Activated T-cell treated with anti-CD3 and anti-CD28 coated beads for 24 hours (primary cell): ENCODE data around the gene SND1.
"Not testable (repeated sequence)": the region's sequence is repeated elsewhere in the genome, so short reads cannot be mapped to it uniquely, and the experiment has no call there.

Experiments used
- DNase-seq: peaks from one replicate; pipeline ENCODE4 v3.0.0-alpha.2; 2020; ENCODE audit warnings: low read depth

Gene SND1

DNA sequence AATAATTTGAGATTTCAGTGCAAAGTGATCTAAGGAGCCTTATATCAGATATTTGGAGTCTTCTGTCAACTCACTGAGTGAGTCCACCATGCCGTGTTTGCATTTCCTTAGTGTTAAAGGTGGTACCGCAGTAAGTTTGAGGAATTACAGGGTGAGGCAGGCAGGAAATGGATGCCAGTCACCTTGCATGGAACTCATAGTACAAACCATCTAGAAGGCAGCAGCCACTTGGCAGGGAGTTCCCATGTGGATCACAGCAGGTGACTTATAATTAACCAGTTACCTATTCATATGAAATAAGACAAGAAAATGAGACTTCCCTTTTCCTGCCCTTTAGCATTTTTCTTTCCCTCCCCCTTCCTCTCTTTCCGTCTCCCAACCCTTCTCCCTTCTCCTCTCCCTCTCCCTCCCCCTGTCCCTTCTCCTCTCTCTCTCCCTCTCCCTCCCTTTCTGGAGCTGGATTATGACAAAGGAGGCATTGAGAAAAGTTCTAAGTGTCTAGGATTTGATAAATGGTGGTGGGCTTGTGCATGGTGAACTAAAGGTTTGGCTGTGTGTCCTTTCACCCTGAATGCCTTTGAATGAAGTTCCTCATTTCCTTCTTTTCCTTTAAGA, 285.2 kb downstream of the SND1 start:
- no peak for DNase-seq

DNA sequence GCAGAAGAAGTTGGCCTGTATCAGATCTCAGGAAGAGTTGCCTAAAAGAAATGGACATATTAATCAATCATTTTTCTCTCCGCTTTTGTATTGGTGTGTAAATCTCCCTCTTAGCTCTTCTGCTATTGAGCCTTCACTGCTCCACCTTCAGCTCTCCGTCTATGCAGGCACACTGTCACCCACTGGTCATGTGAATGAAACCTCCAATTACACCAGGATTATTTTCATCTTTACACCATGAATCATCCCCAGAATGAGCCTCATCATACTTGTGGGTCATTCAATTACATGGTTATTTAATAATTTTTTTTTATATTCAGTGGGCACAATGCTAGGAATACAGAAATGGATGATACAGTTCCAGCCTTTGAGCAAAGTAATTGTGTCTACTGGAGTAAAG, 286.6 kb downstream of the SND1 start:
- DNase-seq: no peak

DNA sequence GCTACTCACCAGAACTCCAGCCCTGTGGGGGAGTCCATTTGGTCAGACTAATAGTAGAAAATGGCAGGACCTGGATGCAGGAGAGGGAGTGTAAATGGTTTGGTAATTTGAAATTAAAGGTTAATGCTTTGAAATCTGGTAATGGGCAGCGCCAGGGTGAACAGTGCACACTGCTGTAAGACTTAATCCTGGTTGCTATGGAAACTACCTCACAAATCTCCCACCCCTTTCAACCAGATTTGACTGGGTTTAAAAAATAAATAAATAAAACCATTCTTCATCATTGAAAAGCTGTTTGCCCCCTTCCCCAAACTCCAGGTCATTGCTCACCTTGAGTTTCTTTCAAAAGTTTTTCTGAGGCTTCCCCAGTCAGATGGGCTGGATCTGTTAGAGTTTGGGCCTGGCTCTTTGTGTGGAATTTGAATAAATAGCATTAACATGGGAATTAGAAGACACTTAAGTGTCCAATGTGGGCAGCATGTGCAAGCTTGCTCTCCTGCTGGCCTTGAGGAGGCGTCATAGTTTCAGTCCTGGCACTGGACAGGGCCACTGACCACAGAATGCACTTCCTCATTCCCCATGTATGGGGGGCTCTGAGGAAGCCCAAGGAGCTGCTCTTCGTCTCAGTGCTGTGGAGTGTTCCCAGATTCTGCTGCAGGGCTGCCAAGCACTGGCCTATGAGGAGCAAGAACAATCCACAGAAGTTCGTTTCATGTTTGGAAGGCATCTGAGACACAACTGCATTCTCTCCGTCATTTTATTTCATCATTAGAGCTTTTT, 288.6 kb downstream of the SND1 start:
- no peak for DNase-seq

DNA sequence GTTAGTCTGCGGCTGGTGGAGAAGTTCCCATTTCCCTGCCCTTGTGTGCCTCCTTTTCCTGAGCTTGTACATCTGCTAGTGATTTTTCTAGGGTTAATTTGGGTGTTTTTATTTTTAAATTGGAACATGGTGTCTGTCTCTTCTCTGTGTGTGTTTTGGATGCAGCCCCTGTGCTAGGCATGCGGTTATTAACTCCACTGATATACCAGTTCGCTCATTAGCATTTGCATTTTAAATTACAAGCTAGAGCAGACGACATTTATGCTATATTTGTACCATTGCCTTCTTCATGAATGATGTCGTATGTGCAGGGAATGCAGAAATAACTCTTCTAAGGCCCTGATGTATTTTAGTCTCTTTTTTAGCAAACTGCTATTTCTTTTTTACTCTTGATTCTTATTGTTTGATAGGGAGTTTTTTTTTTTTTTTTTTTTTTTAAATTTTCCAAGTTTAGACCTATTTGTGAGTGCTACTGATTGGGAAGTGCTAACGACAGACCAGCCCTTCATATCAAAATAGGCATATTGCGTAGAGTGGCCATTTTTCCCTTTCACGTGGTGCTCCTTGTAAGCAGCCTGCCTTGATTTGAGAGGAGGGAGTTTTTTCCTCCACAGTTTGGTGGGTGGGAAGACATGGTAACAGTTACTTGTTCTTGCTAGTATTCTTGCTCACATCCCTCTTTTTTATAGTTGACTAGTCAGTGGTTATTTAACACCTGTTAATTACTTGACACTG, 289.6 kb downstream of the SND1 start:
- DNase-seq: no peak

DNA sequence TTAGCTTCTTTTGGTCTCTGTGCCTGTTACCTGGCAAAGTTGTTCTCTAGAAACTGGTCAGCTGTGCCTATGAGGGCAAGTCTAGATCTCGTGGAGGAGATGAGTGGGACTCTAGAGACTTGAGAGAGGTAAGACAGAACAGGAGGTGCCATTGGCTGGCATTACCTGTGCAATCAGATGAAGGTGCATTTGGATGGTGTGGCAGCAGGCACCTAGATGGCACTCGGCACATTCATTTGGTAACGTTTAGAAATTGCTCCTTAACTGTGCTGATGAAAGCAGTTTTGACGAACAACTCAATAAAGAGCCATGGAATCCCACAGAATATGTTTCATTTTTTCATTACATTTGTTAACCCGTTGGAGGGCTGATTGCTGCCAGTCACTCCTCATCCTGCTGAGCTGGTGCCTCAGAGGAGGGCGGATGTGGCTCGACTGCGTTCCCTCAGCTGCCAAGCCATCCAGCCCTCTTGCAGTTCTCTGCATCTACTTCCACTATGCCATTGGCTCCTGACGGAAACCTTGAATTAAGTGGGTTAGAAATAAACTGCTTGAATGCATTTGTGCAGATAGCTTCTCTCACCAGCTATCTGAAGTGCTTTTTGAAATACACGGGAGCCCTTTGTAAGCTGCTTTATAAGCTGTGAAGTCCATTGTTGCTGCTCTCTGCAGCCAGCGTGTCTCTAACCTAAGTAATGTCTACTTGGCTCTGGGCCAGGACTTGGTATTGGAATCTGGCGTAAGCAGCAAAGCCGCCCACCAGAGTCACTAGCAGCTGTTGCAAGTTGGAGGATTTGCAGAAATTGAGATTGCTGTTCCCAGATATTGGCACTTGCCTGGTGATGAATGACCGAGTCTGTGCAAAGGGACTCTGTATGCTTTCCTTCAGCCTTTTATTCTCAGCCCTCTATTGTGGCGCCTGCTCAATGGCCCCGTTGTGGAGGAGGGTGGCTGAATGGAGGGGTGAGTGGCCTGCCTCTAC, 291.8 kb downstream of the SND1 start:
- no peak for DNase-seq

DNA sequence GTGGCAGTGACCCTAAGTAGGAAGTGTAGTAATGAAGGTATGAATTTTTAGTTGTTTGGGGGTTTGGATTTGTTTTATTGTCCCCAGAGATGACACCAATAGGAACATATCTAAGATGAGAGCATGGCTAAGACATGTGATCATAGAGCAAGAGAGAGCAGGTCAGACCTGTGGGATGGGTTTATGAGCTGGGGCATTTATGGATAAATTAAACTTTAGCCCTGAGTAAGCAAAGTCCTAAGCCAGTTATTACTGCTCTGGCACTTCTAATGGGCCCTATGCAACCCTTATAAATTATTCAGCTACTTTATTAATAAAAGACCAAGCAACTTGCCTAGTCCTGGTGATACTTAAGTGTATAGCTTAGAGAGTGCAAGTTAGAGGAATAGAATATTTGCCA, 294.1 kb downstream of the SND1 start:
- no peak for DNase-seq

DNA sequence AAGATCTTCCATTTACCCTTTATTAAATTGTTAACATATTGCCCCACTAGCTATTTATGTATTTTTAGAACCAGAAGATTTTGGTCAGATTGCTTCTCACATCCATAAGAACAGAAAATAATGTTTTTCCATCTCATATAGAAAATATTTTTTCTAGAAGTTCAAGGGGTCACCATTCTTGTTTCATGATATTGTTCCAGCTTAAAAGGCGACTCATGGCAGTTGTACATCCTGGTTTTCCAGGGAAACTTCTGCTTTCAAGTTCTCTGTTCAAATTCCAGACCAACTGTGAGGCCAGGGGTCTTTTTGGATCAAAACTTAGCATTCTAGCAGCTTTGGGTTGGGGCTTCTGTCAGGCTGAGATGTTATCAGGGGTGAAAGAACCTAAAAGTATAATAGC, 294.9 kb downstream of the SND1 start:
- DNase-seq: no peak

DNA sequence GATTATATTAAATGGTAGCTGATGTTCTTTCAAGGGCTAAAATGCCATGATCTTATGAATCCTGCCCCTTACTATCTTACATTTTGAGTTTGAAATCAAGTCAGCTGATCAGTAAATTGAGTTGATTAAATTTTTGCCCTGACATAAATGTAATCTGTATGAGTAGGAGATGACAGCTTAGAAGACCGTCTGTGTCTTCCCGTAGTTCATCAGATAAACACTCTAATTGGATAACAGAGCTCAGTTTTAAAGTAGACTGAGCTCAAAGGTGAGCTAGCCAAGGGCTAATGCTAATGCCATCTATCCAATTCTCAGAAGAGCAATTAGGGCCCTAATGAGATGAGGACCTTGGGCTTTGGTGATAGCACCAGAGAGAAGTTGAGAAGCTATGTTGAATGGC, 296.3 kb downstream of the SND1 start:
- DNase-seq: no peak

DNA sequence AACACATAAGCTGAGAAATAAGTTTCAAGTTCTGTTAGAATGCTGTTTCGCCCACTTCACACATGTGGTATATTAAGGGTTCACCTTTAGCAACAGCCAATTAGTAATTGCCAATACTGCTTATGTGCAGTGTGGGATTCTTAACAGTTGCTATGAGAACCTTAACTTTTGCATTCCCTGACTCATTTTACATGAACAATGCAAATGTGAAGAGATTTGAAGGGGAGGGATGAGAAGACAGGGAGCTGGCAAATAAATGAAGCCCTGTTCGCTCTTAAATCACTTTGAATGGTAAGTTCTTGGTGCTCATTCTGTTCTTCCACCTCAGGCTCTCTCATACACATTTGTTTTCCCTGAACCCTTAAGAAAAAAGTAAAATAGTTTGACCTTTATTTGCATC, 296.9 kb downstream of the SND1 start:
- DNase-seq: no peak

DNA sequence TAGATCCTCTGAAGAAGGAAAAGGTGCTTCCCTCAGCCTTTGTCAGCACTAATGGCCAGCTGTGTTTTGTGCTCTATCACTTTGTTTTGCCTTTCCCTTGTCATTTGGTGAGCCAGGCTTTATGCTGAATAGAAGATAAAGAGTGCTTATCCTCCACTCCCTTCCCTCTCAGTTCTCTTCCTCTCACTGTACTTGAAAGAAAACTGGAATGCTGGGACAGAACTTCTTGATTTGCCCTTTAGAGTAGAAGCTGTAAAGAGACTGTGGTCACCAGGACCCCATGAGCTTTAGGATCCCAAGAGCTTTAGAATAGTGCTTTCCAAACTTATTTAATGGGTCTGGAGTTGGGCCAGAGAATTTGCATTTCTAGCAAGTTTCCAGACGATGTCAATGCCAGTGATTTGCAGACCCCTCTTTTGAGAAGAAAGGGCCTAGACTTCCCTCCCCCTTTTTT, 297.8 kb downstream of the SND1 start:
- no peak for DNase-seq

DNA sequence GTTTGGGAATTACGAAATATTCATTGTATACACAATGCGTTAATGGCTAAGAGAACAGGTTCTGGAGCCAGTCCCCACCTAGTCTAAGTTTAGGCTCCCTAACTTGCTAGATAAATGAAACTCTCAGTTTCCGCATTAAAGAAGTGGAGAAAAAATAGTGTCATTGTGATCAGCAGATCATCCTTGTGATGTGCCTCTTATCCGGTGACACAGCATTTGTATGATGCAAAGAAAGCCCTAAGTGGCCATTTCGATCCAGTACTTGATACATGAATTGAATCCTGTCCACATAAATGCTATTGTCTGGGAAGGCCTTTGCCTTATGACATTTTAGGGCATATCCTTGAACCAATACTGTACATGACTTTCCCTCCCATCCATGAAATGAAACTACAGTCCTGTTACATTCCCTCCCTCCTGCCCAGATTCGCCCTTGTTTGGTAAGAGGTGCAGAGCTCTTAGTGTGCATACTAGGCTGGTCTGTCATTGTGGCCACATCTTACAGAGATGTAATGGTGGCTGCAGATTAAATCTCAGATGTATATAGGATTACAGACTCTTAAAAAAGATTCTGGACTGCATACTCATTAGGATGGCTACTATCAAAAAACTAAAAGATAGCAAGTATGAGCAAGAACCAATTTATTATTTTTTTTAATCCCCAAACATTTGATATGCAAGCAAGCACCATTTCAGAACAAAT, 298.4 kb downstream of the SND1 start:
- DNase-seq: no peak

DNA sequence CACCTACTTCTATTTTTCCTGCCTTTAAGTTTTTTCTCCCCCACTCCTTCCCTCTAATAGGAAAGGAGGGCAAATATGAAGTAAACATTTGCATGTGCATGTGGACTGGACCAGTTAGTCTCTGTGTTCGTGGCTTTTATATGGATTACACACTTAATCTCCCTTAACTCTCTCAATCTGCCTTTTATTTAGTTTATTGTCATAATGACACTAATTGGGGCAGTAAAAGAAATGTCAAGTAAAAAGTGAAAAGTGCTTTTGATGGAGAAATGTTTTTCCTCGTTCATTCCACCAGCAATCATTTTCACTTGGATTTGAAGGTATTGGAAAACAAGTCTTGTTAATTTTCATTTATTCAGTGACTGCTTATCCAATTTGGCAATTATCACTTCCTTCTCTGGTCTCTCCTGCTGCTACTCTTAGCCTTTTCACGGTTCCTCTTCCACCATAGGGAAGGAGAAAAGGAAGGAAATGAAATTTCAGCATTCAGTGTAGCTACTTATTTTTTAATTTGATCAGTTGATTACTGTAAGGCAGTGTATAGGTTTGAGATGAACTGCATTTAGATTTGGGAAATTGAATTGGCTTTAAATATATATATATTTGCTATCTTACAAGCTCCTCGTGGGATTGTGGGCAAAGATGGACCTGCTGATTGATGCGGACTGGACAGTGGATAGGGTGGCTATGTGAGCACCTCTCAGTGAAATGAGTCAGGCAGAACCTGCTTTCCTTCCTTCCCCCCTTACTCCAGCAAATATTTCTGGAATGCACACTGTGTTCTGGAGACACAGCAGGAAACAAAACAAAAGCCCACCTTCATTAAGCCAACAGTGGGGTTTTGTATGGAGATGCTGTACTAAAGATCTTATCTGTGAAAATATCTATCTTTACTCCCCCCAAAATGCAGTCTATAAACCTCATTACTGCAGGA, 301.7 kb downstream of the SND1 start:
- DNase-seq: no peak

DNA sequence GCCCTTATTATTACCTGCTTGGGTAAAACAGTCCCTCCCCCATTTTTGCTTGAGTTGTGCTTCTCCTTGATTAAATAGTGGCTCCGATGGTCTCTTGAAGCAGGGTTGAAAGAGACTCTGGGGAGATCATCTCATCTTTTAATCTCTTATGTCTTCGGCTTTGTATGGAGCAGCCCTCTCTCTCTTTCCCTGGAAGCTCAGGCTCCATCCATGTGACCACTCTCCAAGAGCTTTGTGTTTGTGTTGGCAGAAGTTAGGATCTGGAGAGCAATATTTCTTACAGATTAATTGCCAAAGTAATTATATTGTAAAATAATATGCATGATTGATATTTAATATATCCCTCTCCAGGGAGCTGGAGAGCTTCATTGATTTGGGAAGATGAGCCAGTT, 302.4 kb downstream of the SND1 start:
- no peak for DNase-seq

DNA sequence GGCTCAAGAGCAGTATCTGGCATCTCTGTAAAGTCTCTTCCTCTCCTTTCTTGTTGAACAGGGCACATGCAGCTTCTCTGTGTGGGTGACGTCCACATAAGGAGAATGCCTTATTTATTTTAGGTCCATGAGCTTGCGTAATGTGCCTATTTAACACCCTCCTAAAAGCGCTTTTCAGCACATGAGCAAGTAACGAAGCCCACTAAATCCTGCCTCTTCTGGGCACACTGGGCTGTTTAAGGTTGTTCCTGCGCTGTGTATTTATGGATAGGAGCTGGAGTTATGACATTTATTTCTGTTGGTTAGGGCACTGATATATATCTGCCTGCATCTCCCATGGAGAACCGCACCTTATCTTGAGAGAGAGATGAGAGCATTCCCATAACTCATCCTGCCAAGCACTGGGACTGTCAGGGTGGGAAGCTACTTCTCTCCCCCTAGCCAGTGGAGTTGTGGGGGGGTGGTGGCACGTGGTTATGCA, 303.1 kb downstream of the SND1 start:
- no peak for DNase-seq

DNA sequence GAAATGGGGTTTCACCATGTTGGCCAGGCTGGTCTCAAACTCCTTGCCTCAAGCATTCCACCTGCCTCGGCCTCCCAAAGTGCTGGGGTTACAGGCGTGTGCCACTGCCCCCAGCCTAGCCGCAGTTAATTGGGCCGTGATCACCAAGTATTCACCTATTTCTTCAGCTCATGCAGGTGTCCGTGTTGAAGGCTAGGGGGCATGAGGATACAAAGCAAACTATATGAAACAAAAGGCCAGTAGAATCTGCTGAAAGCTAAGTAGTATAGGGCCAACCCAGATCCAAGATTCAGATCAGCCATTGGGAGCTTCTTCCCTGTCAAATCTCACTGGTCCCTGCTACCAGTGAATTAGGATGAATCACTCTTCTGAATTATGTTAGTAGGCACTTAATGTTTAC, 305.9 kb downstream of the SND1 start:
- DNase-seq: no peak

DNA sequence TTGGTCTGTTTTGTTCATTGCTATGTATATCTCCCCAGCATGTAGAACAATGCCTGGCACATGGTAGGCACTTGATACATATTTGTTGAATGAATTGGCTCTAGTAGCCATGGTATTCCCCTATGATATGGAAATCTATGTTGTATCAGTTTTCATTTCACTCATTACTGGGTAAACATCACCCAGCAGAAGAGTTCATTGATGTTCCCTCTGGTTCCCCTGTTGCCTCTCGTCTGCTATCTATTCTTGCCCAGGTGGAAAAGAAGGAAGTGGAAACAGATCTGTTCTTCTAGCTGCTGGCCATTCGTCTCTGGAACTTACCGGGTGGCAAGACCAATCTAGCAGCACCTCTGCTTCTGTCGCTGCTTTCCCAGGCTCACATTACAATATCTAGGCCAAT, 307.8 kb downstream of the SND1 start:
- no peak for DNase-seq

DNA sequence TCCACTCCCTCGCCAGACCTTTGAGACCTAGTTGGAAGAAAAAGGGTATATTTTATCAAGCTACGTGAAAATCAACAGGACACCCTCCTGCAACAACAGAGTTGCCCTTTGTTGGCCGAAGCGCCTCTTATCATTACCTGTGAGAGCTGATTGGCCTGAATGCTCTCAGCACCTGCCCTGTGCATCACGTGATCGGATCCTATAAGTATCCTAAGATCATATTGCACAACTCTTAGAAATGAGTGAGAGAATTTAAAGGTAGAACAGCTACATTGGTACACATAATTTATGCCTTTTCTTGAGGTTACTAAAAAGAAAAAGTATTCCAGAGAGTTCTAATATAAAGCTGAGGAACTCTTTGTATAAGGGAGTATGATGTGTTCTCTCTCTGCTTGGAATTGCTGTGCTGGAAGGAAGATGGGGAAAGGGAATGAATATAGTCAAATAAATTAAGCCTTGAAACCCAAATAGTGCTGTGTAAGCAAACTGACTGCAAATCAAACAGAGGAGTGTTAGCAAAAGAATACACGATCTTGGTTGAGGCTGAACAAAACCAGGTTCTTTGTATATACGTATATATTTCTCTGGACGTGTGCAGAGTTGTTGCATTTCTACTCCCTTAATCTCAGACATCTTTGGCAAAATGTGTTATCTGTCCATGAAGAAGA, 309.9 kb downstream of the SND1 start:
- DNase-seq: no peak

DNA sequence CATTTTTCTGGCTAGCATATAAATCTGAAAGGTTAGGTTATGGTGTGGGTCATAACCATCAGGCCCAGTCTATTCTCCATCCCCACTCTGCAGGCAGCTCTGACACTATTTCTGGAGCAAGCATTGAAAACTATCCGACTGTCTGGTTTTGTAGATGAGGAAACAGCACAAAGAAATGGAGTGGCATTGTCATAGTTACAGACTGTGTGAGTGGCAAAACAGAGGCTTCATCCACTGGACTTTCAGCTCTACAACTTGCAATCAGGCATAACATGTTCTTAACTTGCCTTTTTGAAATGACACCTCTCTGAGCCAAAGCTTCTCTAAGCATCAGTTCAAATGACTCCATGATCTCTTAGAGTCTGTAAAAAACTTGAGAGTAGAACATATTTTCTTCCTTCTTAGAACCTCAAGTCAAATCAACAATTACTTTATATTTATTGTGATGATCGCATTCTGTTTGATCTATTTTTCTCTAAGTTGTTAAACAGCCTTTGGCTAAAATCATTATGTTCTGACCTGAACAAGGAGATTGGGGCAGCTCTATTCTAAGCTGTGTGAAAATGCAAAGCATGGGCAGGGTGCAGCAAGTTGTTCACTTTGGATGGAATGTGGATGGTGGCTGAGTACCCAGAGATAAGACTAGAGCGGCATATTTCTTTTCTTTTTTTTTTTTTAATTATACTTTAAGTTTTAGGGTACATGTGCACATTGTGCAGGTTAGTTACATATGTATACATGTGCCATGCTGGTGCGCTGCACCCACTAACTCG, 310.8 kb downstream of the SND1 start:
- no peak for DNase-seq

DNA sequence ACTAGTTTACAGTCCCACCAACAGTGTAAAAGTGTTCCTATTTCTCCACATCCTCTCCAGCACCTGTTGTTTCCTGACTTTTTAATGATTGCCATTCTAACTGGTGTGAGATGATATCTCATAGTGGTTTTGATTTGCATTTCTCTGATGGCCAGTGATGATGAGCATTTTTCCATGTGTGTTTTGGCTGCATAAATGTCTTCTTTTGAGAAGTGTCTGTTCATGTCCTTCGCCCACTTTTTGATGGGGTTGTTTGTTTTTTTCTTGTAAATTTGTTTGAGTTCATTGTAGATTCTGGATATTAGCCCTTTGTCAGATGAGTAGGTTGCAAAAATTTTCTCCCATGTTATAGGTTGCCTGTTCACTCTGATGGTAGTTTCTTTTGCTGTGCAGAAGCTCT, 311.9 kb downstream of the SND1 start:
- DNase-seq: not testable (repeated sequence)
